ENCODE results near the gene RTN4RL1. TPM values are rescaled to one million over a fixed set of nuclear protein-coding genes. Genes with fewer than 3 reads are reported as not detected.

RTN4RL1 gene
- total and polyA plus RNA-seq, 9 of the 15 experiments (the other 6 are each of a cell fraction or from before 2014, with no cell fraction given) = 0.04 to 0.06 (median 0.04) TPM; not detected in 5

- no peak for TF ChIP-seq MGA (IDR thresholded peaks at IDR 0.05)
- TF ChIP-seq ZBTB49 (CRISPR knock-in tag; IDR thresholded peaks at IDR 0.05; ENCODE audit: borderline replicate concordance) = no peak
- TF ChIP-seq ZNF146 (CRISPR knock-in tag; IDR thresholded peaks at IDR 0.05; ENCODE audit: unreplicated experiment) = no peak
- TF ChIP-seq TRIM25 (IDR thresholded peaks at IDR 0.05; ENCODE audit: borderline replicate concordance) = no peak
- TF ChIP-seq ZNF212 (CRISPR knock-in tag; IDR thresholded peaks at IDR 0.05) = no peak
- no peak for TF ChIP-seq CLOCK (CRISPR knock-in tag; IDR thresholded peaks at IDR 0.05; ENCODE audit: borderline replicate concordance)
- TF ChIP-seq ZNF3 (CRISPR knock-in tag; IDR thresholded peaks at IDR 0.05) = no peak
These were observed 16.6 kb upstream of the RTN4RL1 start, which contains the start of gene OVCA2 (continued) for GRCh38 chr17:2041561-2042389.
